H9 (cell line): ENCODE measurements around the gene MTA3. TPM values are rescaled to one million over a fixed set of nuclear protein-coding genes. Genes with fewer than 3 reads are reported as not detected.

ENCODE experiments used
- DNase-seq: peaks from one replicate; pipeline ENCODE4 v3.0.0-alpha.2; 2017
- H2AFZ ChIP-seq: one replicate; pipeline ENCODE4 v1.6.1; 2013; ENCODE audit warnings: mild to moderate bottlenecking, low read length, control low read depth, moderate library complexity
- H2AK5ac ChIP-seq: 2 replicates; pipeline ENCODE4 v1.6.1; 2013; ENCODE audit warnings: low read length, control low read depth, mixed read lengths; ENCODE audit not compliant: insufficient read length
- H2BK120ac ChIP-seq: one replicate; pipeline ENCODE4 v1.6.1; 2013; ENCODE audit warnings: low read depth, mild to moderate bottlenecking, low read length, control low read depth, inconsistent platforms; ENCODE audit not compliant: poor library complexity, severe bottlenecking
- H2BK12ac ChIP-seq: 2 replicates; pipeline ENCODE4 v1.6.1; 2013; ENCODE audit warnings: low read length, control low read depth, mixed read lengths, low read depth; ENCODE audit not compliant: insufficient read length
- H2BK15ac ChIP-seq: 2 replicates; pipeline ENCODE4 v1.6.1; 2013; ENCODE audit warnings: low read depth, low read length, control low read depth
- H2BK20ac ChIP-seq: one replicate; pipeline ENCODE4 v1.6.1; 2013; ENCODE audit warnings: low read depth, mild to moderate bottlenecking, low read length, control low read depth, inconsistent platforms; ENCODE audit not compliant: poor library complexity, severe bottlenecking
- H2BK5ac ChIP-seq: 2 replicates; pipeline ENCODE4 v1.6.1; 2013; ENCODE audit warnings: low read length, control low read depth, mixed read lengths; ENCODE audit not compliant: insufficient read length
- H3K14ac ChIP-seq: 2 replicates; pipeline ENCODE4 v1.6.1; 2013; ENCODE audit warnings: low read length, control low read depth; ENCODE audit not compliant: insufficient read depth
- H3K18ac ChIP-seq: 2 replicates; pipeline ENCODE4 v1.6.1; 2013; ENCODE audit warnings: low read depth, mild to moderate bottlenecking, mixed read lengths, low read length, control low read depth; ENCODE audit not compliant: insufficient read length
- H3K23ac ChIP-seq: 2 replicates; pipeline ENCODE4 v1.6.1; 2013; ENCODE audit warnings: low read length, control low read depth, mixed read lengths, low read depth; ENCODE audit not compliant: insufficient read length
- H3K23me2 ChIP-seq: 2 replicates; pipeline ENCODE4 v1.6.1; 2013; ENCODE audit warnings: low read depth, mild to moderate bottlenecking, mixed read lengths, low read length, control low read depth; ENCODE audit not compliant: insufficient read length, poor library complexity, severe bottlenecking
- H3K27ac ChIP-seq: 2 replicates; pipeline ENCODE4 v1.5.1; 2013; ENCODE audit warnings: low read length, control low read depth, mixed read lengths, low read depth; ENCODE audit not compliant: insufficient read length
- H3K27me3 ChIP-seq: 2 replicates; pipeline ENCODE4 v1.6.1; 2013; ENCODE audit warnings: low read length, control low read depth, inconsistent platforms; ENCODE audit not compliant: insufficient read depth
- H3K4ac ChIP-seq: 2 replicates; pipeline ENCODE4 v1.6.1; 2013; ENCODE audit warnings: low read depth, mild to moderate bottlenecking, control low read depth, inconsistent platforms, low read length, moderate library complexity
- H3K4me1 ChIP-seq: 2 replicates; pipeline ENCODE4 v1.6.1; 2013; ENCODE audit warnings: low read length, control low read depth, inconsistent platforms; ENCODE audit not compliant: insufficient read depth
- H3K4me2 ChIP-seq: 2 replicates; pipeline ENCODE4 v1.6.1; 2013; ENCODE audit warnings: low read length, control low read depth, mixed read lengths; ENCODE audit not compliant: insufficient read length, insufficient read depth
- H3K56ac ChIP-seq: 2 replicates; pipeline ENCODE4 v1.6.1; 2013; ENCODE audit warnings: low read depth, mild to moderate bottlenecking, mixed read lengths, low read length, control low read depth; ENCODE audit not compliant: insufficient read length
- H3K79me1 ChIP-seq: 2 replicates; pipeline ENCODE4 v1.6.1; 2013; ENCODE audit warnings: low read depth, mild to moderate bottlenecking, moderate library complexity, low read length, control low read depth, inconsistent platforms; ENCODE audit not compliant: insufficient read depth, poor library complexity, severe bottlenecking
- H3K79me2 ChIP-seq: 2 replicates; pipeline ENCODE4 v1.6.1; 2013; ENCODE audit warnings: low read length, control low read depth, inconsistent platforms; ENCODE audit not compliant: insufficient read depth
- H3K9ac ChIP-seq: 2 replicates; pipeline ENCODE4 v1.6.1; 2013; ENCODE audit warnings: low read length, control low read depth, mixed read lengths; ENCODE audit not compliant: insufficient read length; ENCODE audit errors: extremely low read depth
- H3K9me3 ChIP-seq: one replicate; pipeline ENCODE4 v1.6.1; 2013; ENCODE audit warnings: low read depth, low read length, inconsistent platforms; ENCODE audit not compliant: control insufficient read depth
- H3T11ph ChIP-seq: one replicate; pipeline ENCODE4 v1.6.1; 2013; ENCODE audit warnings: mild to moderate bottlenecking, low read length, control low read depth, inconsistent platforms
- H4K20me1 ChIP-seq: one replicate; pipeline ENCODE4 v1.6.1; 2013; ENCODE audit not compliant: control insufficient read depth, insufficient read length, insufficient read depth
- H4K5ac ChIP-seq: 2 replicates; pipeline ENCODE4 v1.6.1; 2013; ENCODE audit warnings: low read depth, mild to moderate bottlenecking, mixed read lengths, low read length, control low read depth; ENCODE audit not compliant: insufficient read length
- H4K8ac ChIP-seq: replicated peaks from 2 replicates; pipeline ENCODE4 v1.6.1; 2013; ENCODE audit warnings: low read length, control low read depth, mixed read lengths, low read depth; ENCODE audit not compliant: insufficient read length
- H4K91ac ChIP-seq: 2 replicates; pipeline ENCODE4 v1.6.1; 2013; ENCODE audit warnings: low read depth, mild to moderate bottlenecking, moderate library complexity, mixed read lengths, low read length, control low read depth; ENCODE audit not compliant: insufficient read length
- H3K27ac Mint-ChIP-seq, 3 experiments: 2 replicates in 2 of 3; 3 replicates in 1 of 3; pipeline ENCODE4 v1.8.0; 2020 to 2021; ENCODE audit warnings: mixed read lengths in 3 of 3, mild to moderate bottlenecking in 1 of 3, moderate library complexity in 1 of 3
- H3K27me3 Mint-ChIP-seq: 2 replicates; pipeline ENCODE4 v1.8.0; 2021; ENCODE audit warnings: low read depth, mild to moderate bottlenecking, moderate library complexity, mixed read lengths
- H3K36me3 Mint-ChIP-seq, 3 experiments: 2 replicates in 2 of 3; 3 replicates in 1 of 3; pipeline ENCODE4 v1.8.0; 2020 to 2021; ENCODE audit warnings: low read depth in 3 of 3, mixed read lengths in 3 of 3; ENCODE audit not compliant: insufficient read depth in 1 of 3
- H3K4me1 Mint-ChIP-seq, 2 experiments: 2 replicates each; pipeline ENCODE4 v1.8.0; 2020; ENCODE audit warnings: mixed read lengths in 2 of 2
- H3K4me3 Mint-ChIP-seq, 2 experiments: 2 replicates in 1 of 2; 3 replicates in 1 of 2; pipeline ENCODE4 v1.8.0; 2020 to 2021; ENCODE audit warnings: mild to moderate bottlenecking in 2 of 2, mixed read lengths in 2 of 2, moderate library complexity in 1 of 2
- H3K9me3 Mint-ChIP-seq, 2 experiments: 2 replicates in 1 of 2; 3 replicates in 1 of 2; pipeline ENCODE4 v1.8.0; 2020; ENCODE audit warnings: mild to moderate bottlenecking in 2 of 2, mixed read lengths in 2 of 2, moderate library complexity in 1 of 2
- CTCF ChIP-seq: fragments of 200-600 bp; sonication (generic); conservative IDR thresholded peaks from 3 replicates; pipeline ENCODE4 v1.8.0; 2021; ENCODE audit warnings: antibody characterized with exemption, mild to moderate bottlenecking
- WGBS: extraction: QIAGEN DNeasy Blood & Tissue Kit; methylation state at CpG from one replicate; pipeline ENCODE4 v1.1.7; 2013; ENCODE audit warnings: missing lambda C conversion rate, low lambda C conversion rate, mixed read lengths; ENCODE audit not compliant: insufficient read length; ENCODE audit errors: extremely low coverage; 5-methylcytosine and 5-hydroxymethylcytosine counted together
- total RNA-seq: library from RNA; stranded (reverse); gene quantifications from 2 replicates; pipeline ENCODE4 v1.2.1, GENCODE V29; 2021

MTA3 gene
- total RNA-seq, 1 experiment from 2014 or later: 253 TPM

- no peak overlapping the region for H2BK12ac ChIP-seq
- no peak overlapping the region for H2BK120ac ChIP-seq
- no peak overlapping the region for H3T11ph ChIP-seq
- Mint-ChIP-seq H3K27me3 (peaks cover 2% of the 10 kb centered on the region), H3K9me3 (peaks cover 0 to 4% of the 10 kb centered on the region in 2 experiments; a peak in 1 of 5 replicates), H3K27ac (no peak overlapping the region), H3K4me1 (peaks cover 10 to 12% of the 10 kb centered on the region in 2 experiments), H3K4me3 (no peak overlapping the region), H3K36me3 (peaks cover 0 to 4% (median 0%) of the 10 kb centered on the region in 3 experiments; a peak in 3 of 7 replicates)
- no peak overlapping the region for H2BK15ac ChIP-seq
- no peak overlapping the region for H2BK20ac ChIP-seq
- no peak overlapping the region for H4K8ac ChIP-seq
- no peak overlapping the region for H3K27ac ChIP-seq
- H3K79me1 ChIP-seq: no peaks in the 10 kb centered on the region
- no peak for DNase-seq
- H4K20me1 ChIP-seq: no peaks in the 10 kb centered on the region
- no peaks in the 10 kb centered on the region for H3K4me1 ChIP-seq
- H2AK5ac ChIP-seq: no peak overlapping the region
- H3K23ac ChIP-seq: no peak overlapping the region
- no peak overlapping the region for H2BK5ac ChIP-seq
- no peak overlapping the region for H2AFZ ChIP-seq
- no peak overlapping the region for H3K9ac ChIP-seq
- H3K9me3 ChIP-seq: no peaks in the 10 kb centered on the region
- no peaks in the 10 kb centered on the region for H3K79me2 ChIP-seq
- no peak overlapping the region for H3K14ac ChIP-seq
- H3K18ac ChIP-seq: no peak overlapping the region
- H3K23me2 ChIP-seq: no peaks in the 10 kb centered on the region
- H3K27me3 ChIP-seq: no peaks in the 10 kb centered on the region
- no peak for TF ChIP-seq CTCF
- H3K4me2 ChIP-seq: no peak overlapping the region
- no peak overlapping the region for H3K4ac ChIP-seq
- no peak overlapping the region for H4K91ac ChIP-seq
- no peak overlapping the region for H3K56ac ChIP-seq
- WGBS: no CpG with 5 or more reads among the region's 4 CpGs
- H4K5ac ChIP-seq: no peak overlapping the region
These were observed 231.4 kb downstream of the MTA3 start for GRCh38 chr2:42799881-42800280.
